GM19467 (cell line): ENCODE measurements around the gene JAG1.

ENCODE experiments used
- ATAC-seq: cut with Tn5 transposase; IDR thresholded peaks from one replicate; pipeline ENCODE4 v1.9.1; 2021; ENCODE audit warnings: mild to moderate bottlenecking, moderate library complexity; ENCODE audit not compliant: unreplicated experiment

JAG1 gene

GRCh38 chr20:10699941-10700340 lies 26.1 kb upstream of the JAG1 start:
- no peak for ATAC-seq

- ATAC-seq = no peak
These were observed 25.7 kb upstream of the JAG1 start for GRCh38 chr20:10699489-10699888.

GRCh38 chr20:10696650-10697049 lies 22.9 kb upstream of the JAG1 start:
- ATAC-seq = no peak

GRCh38 chr20:10689385-10689784 lies 15.6 kb upstream of the JAG1 start:
- no peak for ATAC-seq

GRCh38 chr20:10687895-10688294 lies 14.1 kb upstream of the JAG1 start:
- no peak for ATAC-seq

- no peak for ATAC-seq
These were observed 12.7 kb upstream of the JAG1 start for GRCh38 chr20:10686356-10687133.

- ATAC-seq = no peak
These were observed 9.7 kb upstream of the JAG1 start for GRCh38 chr20:10683537-10683936.

- ATAC-seq = no peak
These were observed 9.1 kb upstream of the JAG1 start for GRCh38 chr20:10682939-10683338.

GRCh38 chr20:10681494-10681893 lies 7.7 kb upstream of the JAG1 start:
- ATAC-seq = no peak

- ATAC-seq = no peak
These were observed 6.8 kb upstream of the JAG1 start for GRCh38 chr20:10680571-10680970.

- no peak for ATAC-seq
These were observed 5.5 kb upstream of the JAG1 start for GRCh38 chr20:10679269-10679668.

- ATAC-seq = no peak
These were observed 2.7 kb upstream of the JAG1 start for GRCh38 chr20:10676518-10676917.

- ATAC-seq = no peak
These were observed 1.6 kb upstream of the JAG1 start for GRCh38 chr20:10675450-10675848.

- ATAC-seq = peak; percentile 38
These were observed 1.1 kb upstream of the JAG1 start for GRCh38 chr20:10674684-10675449.

GRCh38 chr20:10673176-10673841 lies 490 bp downstream of the JAG1 start:
- ATAC-seq = no peak

- ATAC-seq = no peak
These were observed 1.1 kb downstream of the JAG1 start for GRCh38 chr20:10672624-10673127.

- ATAC-seq = no peak
These were observed 1.7 kb downstream of the JAG1 start for GRCh38 chr20:10671919-10672623.

GRCh38 chr20:10671221-10671918 lies 2.4 kb downstream of the JAG1 start:
- ATAC-seq = peak; percentile 36

- ATAC-seq = peak; percentile 28
These were observed 3.1 kb downstream of the JAG1 start for GRCh38 chr20:10670501-10671220.
